22Rv1 (cell line): Measurements from ENCODE around the gene ERP44.
A peak's percentile ranks its signal among the peaks of the same experiment; 100 is the strongest.
"Not testable (repeated sequence)": the region's sequence is repeated elsewhere in the genome, so short reads cannot be mapped to it uniquely, and the experiment has no call there.

Experiments
- H3K27ac ChIP-seq: fragments of 450-650 bp; 2 replicates; pipeline ENCODE4 v1.5.1; 2017
- ZFX ChIP-seq: fragments of 450-650 bp; IDR thresholded peaks from 2 replicates; pipeline ENCODE4 v1.6.1; 2017; ENCODE audit warnings: antibody characterized with exemption, borderline replicate concordance
- TF ChIP-seq, protein P1 (sequence below): fragments of 450-650 bp; IDR thresholded peaks from 2 replicates; pipeline ENCODE4 v1.5.1; 2017; ENCODE audit warnings: mild to moderate bottlenecking

ERP44 gene

DNA sequence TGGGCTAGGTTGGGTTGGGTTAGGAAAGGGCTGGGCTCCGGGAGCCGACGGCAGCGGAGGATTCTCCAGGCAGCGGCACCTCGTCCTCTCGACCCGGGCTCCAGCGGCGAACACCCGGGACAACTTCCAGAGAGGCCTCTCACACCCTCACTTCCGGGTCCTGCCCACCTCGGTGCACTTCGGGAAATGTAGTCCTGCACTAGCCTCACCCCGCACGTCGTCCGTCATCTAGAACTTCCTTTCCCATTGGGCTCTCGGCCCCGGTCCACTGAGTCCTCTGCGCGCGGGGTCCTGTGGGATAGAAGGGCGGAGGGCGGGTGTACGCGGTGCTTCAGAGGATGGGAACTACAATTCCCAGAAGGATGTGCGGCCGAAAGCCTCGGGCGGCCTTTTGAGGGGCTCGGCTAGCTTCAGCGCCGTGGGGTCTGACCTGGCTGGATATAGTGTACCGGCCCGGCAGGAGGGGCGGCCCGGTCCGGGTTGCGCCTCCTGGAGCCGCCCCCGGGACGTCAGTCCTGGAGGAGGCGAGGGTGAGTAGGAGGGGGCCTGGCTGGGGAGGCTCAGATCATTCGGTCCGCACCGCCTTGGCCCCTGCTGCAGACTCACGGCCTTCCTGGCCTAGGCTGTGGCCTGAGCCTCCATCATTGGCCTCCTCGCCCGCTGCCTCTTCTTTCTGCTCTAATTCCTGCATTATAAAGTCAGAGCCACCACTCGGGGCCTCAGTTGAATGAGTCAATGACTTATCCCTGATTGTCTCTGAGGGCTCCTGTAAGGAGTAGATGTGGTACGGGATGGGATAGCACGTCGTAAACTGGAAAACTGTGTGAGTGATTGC is at the start of gene ERP44, which contains the start of gene INVS:
Gene ERP44 (minus strand): TSS at position 114 of the 835 bp plus-strand sequence. CDS start 160 bp downstream, outside the sequence.
Gene INVS (plus strand): TSS at position 357 of the 835 bp plus-strand sequence. CDS start 5,279 bp downstream, outside the sequence.
- TF ChIP-seq, protein P1, sequence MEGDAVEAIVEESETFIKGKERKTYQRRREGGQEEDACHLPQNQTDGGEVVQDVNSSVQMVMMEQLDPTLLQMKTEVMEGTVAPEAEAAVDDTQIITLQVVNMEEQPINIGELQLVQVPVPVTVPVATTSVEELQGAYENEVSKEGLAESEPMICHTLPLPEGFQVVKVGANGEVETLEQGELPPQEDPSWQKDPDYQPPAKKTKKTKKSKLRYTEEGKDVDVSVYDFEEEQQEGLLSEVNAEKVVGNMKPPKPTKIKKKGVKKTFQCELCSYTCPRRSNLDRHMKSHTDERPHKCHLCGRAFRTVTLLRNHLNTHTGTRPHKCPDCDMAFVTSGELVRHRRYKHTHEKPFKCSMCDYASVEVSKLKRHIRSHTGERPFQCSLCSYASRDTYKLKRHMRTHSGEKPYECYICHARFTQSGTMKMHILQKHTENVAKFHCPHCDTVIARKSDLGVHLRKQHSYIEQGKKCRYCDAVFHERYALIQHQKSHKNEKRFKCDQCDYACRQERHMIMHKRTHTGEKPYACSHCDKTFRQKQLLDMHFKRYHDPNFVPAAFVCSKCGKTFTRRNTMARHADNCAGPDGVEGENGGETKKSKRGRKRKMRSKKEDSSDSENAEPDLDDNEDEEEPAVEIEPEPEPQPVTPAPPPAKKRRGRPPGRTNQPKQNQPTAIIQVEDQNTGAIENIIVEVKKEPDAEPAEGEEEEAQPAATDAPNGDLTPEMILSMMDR, result no peak
- no peak for TF ChIP-seq ZFX
- H3K27ac ChIP-seq, result peak within 1 kb of the TSS; percentile 90

DNA sequence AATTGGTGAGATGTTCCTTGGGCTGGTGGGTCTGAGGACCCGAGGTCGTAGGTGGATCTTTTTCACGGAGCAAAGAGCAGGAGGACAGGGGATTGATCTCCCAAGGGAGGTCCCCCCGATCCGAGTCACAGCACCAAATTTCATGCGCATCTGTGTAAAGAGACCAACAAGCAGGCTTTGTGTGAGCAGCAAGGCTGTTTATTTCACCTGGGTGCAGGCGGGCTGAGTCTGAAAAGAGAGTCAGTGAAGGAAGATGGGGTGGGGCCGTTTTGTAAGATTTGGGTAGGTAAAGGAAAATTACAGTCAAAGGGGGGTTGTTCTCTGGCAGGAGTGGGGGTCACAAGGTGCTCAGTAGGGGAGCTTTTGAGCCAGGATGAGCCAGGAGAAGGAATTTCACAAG is 47.2 kb upstream of the ERP44 start:
- not testable (repeated sequence) for H3K27ac ChIP-seq

GRCh38 chr9:100145167-100145934 is 46.6 kb upstream of the ERP44 start:
- not testable (repeated sequence) for H3K27ac ChIP-seq

DNA sequence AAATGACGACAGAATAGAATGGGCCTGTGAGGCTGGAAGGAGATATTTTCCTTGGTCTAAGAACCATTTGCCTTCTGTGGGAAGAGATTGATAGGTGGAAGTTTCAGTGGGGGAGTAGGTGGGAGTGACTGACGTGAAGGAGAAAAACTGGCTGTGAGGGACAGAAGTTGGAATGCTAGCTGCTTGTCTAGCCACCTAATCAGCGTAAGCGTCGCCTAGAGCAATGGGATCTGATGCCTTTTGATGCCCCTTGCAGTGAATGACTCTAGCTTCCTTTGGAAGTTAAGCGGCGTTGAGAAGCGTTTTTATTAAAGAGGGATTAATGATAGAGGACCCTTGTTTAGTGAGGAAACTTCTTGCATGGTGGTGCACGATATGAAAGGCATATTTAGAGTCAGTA is 43.1 kb upstream of the ERP44 start:
- H3K27ac ChIP-seq, result not testable (repeated sequence)

GRCh38 chr9:100140303-100140702 is 41.5 kb upstream of the ERP44 start:
- H3K27ac ChIP-seq, result not testable (repeated sequence)

DNA sequence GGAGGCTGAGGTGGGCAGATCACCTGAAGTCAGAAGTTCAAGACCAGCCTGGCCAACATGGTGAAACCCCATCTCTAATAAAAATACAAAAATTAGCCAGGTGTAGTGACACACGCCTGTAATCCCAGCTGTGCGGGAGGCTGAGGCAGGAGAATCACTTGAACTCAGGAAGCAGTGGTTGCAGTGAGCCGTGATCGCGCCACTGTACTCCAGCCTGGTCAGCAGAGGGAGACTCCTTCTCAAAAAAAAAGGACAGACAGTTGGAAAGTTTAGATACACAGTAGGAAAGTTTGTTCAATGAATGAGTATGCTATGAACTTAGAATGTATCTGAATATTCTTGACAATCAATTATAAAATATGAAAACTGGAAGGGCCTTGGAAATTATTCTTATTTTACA is 38.0 kb upstream of the ERP44 start:
- TF ChIP-seq, protein P1, result 0 out of 2 replicates have a peak, but pooled peaks have one; percentile 17
- H3K27ac ChIP-seq, result not testable (repeated sequence)

- TF ChIP-seq ZFX, result no peak
- TF ChIP-seq, protein P1, result no peak
- H3K27ac ChIP-seq, result no peak overlapping the region
Measured at GRCh38 chr9:100134731-100135130, 35.9 kb upstream of the ERP44 start.

GRCh38 chr9:100131875-100132430 is 33.2 kb upstream of the ERP44 start:
- H3K27ac ChIP-seq, result no peak overlapping the region
- TF ChIP-seq ZFX, result no peak
- TF ChIP-seq, protein P1, result no peak

GRCh38 chr9:100131216-100131615 is 32.4 kb upstream of the ERP44 start:
- TF ChIP-seq ZFX, result no peak
- TF ChIP-seq, protein P1, result no peak
- H3K27ac ChIP-seq, result no peak overlapping the region
